CMK (cell line): Measurements from ENCODE around the gene AADAC.
"Not testable (repeated sequence)": the region's sequence is repeated elsewhere in the genome, so short reads cannot be mapped to it uniquely, and the experiment has no call there.

Source experiments
- DNase-seq: peaks from one replicate; pipeline ENCODE4 v3.0.0-alpha.2; 2010; ENCODE audit warnings: low read depth

Gene AADAC

GRCh38 chr3:151859233-151859673, 45.3 kb downstream of the AADAC start:
- no peak for DNase-seq

GRCh38 chr3:151859905-151860304, 46.0 kb downstream of the AADAC start:
- DNase-seq: no peak

- no peak for DNase-seq
These were observed 49.7 kb downstream of the AADAC start for GRCh38 chr3:151863611-151864010.

- no peak for DNase-seq
These were observed 50.6 kb downstream of the AADAC start for GRCh38 chr3:151864423-151865101.

- no peak for DNase-seq
These were observed 52.9 kb downstream of the AADAC start for GRCh38 chr3:151866711-151867410.

GRCh38 chr3:151867666-151868065, 53.8 kb downstream of the AADAC start:
- no peak for DNase-seq

- no peak for DNase-seq
These were observed 55.3 kb downstream of the AADAC start for GRCh38 chr3:151869181-151869580.

- DNase-seq: peak; percentile 72
These were observed 57.9 kb downstream of the AADAC start for GRCh38 chr3:151871639-151872468.

GRCh38 chr3:151873398-151873797, 59.5 kb downstream of the AADAC start, which contains the start of gene SUCNR1:
TSS of gene SUCNR1 (plus strand) at chr3:151873643. CDS start at chr3:151879893, 6,250 bp downstream.
- no peak for DNase-seq

- not testable (repeated sequence) for DNase-seq
These were observed 60.2 kb downstream of the AADAC start for GRCh38 chr3:151874079-151874478.

GRCh38 chr3:151875759-151876158, 61.8 kb downstream of the AADAC start:
- no peak for DNase-seq

GRCh38 chr3:151877269-151877668, 63.4 kb downstream of the AADAC start:
- no peak for DNase-seq
